Stimulated activated CD4-positive, alpha-beta T cell treated with anti-CD3 and anti-CD28 coated beads, Interleukin-12 subunit alpha, Interleukin-12 subunit beta, amount 100 ng/mL, for 24 hours (primary cell): ENCODE results near the gene ECE1.

Experiments
- DNase-seq, 2 experiments: peaks; one replicate each; pipeline ENCODE4 v3.0.0-alpha.2; 2020; ENCODE audit warnings: low read depth in 2 of 2

The ECE1 gene

GRCh38 chr1:21269461-21270085 is 20.7 kb downstream of the ECE1 start:
- DNase-seq = no peak

- DNase-seq = no peak
These were observed 21.7 kb downstream of the ECE1 start for GRCh38 chr1:21268281-21269239.

DNA sequence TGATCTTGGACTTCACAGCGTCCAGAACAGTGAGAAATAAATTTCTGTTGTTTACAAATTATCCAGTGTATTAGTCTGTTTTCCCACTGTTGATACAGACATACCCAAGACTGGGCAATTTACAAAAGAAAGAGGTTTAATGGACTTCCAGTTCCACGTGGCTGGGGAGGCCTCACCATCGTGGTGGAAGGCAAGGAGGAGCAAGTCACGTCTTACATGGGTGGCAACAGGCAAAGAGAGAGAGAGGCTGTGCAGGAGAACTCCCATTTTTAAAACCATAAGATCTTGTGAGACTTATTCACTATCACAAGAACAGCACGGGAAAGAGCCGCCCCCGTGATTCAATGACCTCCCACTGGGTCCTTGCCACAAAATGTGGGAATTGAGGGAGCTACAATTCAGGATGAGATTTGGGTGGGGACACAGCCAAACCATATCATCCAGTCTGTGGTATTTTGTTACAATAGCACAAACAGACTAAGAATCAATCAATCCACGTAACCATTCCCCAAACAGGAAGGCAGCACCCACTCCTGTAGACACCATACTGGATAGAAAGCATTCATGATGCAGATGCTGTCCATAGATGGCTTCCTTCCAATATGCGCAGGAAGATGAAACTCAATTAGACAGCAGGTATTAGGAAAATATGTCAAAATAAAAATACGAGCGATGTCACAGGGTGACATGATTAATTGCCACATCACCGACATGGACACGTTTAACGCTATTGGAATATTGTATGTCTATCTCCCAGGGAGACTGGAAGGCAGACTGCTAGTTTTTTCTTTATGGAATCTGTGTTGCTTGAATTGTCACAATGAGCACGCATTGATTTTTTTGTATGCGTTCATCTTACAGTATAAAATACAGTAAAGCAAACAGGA is 22.8 kb downstream of the ECE1 start:
- DNase-seq = no peak

- DNase-seq = no peak
These were observed 24.0 kb downstream of the ECE1 start for GRCh38 chr1:21266119-21266774.

DNA sequence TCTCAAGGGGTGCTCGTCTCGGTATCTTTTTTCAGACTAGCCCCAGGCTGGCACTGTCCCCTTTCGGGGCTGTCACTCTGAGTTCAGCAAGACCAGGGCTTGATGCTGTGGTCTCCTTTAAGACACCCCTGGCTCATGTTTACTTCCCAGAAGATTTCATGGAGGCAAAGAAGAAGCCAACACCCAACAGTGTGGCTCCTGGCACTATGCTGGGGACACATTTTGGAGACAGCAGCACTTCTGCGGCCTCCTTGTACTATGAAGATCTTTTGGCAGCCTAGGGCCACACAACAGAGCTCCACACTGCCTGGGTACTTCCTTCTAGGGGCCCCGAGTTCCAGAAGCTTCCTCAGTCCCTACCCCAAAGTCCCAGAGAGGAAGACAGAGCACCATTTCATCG is 24.6 kb downstream of the ECE1 start:
- no peak for DNase-seq

- DNase-seq = no peak
These were observed 25.4 kb downstream of the ECE1 start for GRCh38 chr1:21264898-21265297.

DNA sequence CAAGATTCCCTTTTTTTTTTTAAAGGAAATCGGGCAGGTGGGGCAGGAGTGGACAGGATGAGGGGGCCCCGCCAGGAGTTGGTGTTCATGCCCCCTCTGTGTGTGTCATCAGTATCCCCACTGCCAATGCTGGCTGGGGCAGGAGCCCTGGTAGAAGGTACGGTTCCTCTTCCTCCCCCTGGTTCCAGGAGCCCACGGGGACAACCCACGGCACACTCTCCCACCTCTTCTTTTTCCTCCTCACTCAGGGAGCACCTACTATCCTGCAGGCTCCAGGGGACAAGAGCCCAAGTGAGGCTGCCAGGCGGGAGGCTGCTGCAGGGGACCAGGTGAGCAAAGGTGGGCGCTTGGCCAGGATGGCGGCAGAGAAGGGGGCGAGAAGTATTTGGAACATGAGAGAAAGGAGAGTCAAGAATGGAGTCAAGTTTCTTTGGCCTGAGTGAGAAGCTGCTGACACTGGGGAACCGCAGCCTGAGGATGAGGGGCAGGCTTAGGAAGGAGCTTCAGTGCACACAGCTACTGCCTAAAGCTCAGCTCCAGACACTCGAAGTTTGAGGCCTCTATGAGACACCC is 26.5 kb downstream of the ECE1 start:
- no peak for DNase-seq

DNA sequence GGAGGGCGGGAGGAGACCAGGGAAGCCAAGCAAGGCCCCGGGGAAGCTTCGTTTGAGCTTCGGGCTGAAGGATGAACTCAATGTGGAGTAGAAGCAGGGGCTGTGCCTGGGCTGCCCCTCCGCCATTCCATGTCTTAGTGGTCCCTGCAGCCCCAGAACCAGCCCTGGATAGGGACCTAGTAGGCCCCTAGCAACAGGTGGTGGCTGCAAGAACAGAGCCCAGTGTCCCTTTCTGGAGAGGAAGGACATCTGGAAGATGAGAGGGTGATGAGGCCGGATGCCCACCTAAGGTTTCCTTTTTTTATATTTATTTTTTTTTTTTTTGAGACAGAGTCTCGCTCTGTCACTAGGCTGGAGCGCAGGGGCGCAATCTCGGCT is 27.2 kb downstream of the ECE1 start:
- DNase-seq = no peak

GRCh38 chr1:21262293-21263051 is 27.8 kb downstream of the ECE1 start:
- DNase-seq = no peak

DNA sequence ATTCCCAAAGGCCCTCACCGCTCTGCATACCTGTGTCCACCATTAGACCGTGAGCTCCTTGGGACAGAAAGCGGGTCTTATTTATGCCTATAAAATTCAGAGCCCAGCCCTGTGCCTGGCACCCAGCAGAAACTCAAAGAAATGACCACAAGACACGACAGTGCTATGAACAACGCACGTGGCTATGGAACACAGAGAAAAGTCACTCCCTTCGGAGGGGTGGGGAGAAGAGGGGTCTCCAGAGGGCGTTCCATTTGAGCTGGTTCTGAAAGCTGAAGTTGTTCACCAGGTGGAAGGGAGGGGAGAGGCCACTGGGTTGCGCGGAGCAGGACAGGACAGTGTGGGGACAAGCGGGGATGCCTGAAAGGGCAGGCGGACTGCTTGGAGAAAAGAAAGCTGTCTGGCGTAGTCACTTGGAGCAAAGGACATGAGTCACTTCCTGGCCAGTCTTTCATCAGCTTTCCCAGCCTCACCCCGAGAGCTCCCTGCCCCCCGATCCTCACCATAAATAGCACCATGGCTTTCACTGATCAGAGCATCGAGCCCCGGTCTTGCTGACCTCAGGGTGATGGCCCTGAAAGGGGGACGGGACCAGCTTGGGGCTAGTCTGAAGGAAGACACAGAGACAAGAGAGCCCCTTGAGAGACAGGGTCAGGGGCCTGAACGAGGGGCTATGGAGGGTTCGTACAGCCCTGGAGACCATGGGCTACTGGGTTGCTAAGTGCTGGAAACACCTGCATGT is 28.5 kb downstream of the ECE1 start:
- no peak for DNase-seq

GRCh38 chr1:21260405-21261125 is 29.7 kb downstream of the ECE1 start:
- no peak for DNase-seq

DNA sequence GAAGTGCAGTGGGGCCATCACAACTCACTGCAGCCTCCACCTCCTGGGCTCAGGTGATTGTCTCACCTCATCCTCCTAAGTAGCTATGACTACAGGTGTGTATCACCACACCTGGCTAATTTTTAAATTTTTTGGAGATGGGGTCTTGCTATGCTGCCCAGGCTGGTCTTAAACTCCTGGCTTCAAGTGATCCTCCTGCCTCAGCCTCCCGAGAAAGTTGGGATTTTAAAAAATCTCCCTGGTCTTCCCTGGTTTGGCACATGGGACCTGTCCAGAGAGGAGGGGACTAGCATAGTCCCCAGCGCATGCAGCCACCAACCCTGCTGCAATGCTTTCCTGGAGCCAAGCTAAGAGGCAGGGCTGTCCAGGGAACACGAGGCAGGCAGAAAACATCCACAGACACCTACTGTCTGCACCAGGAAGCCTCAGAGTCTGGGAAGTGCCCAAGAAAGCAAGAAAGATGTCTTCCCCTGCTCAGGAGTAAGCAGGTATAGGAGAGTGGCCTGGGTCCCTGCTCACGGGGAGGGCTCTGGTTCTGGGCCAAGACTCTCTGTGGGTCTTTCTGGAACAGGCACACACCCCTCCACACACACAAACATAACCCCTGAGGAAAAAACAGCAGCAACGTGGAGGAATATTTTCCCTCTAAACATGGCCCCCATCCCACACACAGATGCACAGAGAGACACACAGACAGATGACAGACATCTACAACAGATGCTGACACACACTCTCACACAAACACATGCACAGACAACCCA is 30.8 kb downstream of the ECE1 start:
- DNase-seq = no peak

DNA sequence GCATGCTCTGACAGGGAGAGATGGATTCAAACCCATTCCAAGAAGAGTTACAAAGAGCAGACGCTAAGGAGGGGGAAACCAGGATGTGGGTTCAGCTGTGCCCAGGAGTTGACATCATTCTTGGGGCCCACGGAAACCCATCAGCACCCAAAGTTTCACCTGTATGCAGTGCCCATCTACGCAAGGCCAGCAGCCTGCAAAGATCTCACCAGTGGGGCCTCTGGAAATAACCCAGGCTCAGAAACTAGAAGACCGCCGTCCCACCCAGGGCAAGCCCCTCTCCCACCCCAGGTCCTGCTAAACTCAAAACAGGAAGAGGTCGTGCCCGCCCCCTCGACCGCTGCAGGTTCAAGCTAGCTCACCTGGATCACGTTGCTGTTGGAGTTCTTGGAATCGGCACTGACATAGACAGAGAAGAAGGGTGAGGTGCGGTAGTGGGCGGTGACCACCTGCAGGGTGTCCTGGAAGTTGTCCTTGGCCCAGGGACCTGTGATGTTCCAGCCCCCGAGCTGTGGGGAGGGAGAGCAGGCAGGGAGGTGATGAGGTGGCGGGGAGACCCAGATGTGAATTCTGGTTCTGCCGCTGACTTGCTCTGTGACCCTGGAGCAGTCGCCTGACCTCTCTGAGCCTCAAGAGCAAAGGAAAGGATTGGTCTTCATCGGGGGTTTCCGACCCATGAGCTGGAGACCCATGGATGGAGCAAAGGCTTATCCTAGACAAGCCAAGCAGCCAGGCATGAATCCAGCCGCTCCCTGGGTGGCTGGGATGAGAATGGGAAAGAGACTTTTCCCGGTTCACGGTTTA is 31.7 kb downstream of the ECE1 start:
- no peak for DNase-seq

- no peak for DNase-seq
These were observed 32.7 kb downstream of the ECE1 start for GRCh38 chr1:21257431-21258135.

- DNase-seq = no peak
These were observed 33.5 kb downstream of the ECE1 start for GRCh38 chr1:21256776-21257175.

GRCh38 chr1:21255943-21256320 is 34.3 kb downstream of the ECE1 start:
- no peak for DNase-seq
